T-helper 17 cell (primary cell): ENCODE data around the gene AMELX. TPM values are rescaled to one million over a fixed set of nuclear protein-coding genes. Genes with fewer than 3 reads are reported as not detected.

Source experiments
- ATAC-seq: fragments of 150-1000 bp; cut with Tn5 transposase; 2 replicates; pipeline ENCODE4 v1.10.0; 2021; ENCODE audit warnings: mild to moderate bottlenecking, moderate library complexity
- DNase-seq, 3 donors: peaks; one replicate each; pipeline versions ENCODE4 v3.0.0 to v3.0.0-alpha.2; 2020 to 2021
- H3K9me3 ChIP-seq: one replicate; pipeline ENCODE4 v1.7.0; 2013; ENCODE audit warnings: low read length, mild to moderate bottlenecking; ENCODE audit not compliant: control insufficient read depth, poor library complexity, severe bottlenecking
- H3K27ac Mint-ChIP-seq: one replicate; pipeline ENCODE4 v1.8.0; 2022; ENCODE audit warnings: mild to moderate bottlenecking, moderate library complexity, mixed read lengths
- H3K27me3 Mint-ChIP-seq: one replicate; pipeline ENCODE4 v1.8.0; 2022; ENCODE audit warnings: mixed read lengths
- H3K36me3 Mint-ChIP-seq: one replicate; pipeline ENCODE4 v1.8.0; 2022; ENCODE audit warnings: low read depth, mixed read lengths
- H3K4me1 Mint-ChIP-seq: one replicate; pipeline ENCODE4 v1.8.0; 2022; ENCODE audit warnings: mild to moderate bottlenecking, mixed read lengths
- H3K4me3 Mint-ChIP-seq: one replicate; pipeline ENCODE4 v1.8.0; 2022; ENCODE audit warnings: mild to moderate bottlenecking, moderate library complexity, mixed read lengths
- total RNA-seq, 4 donors: library from RNA in 2 of 4; stranded (reverse) in 2 of 4; gene quantifications; one replicate each; pipeline ENCODE4 v1.2.3 and lab custom pipeline; 2022 to 2026

Gene AMELX
- total RNA-seq, 2 donors from 2014 or later, result not detected

GRCh38 chrX:11272863-11273262, 20.4 kb upstream of the AMELX start:
- Mint-ChIP-seq H3K27ac (no peak overlapping the region), H3K4me1 (no peaks in the 10 kb centered on the region), H3K27me3 (no peaks in the 10 kb centered on the region), H3K4me3 (no peak overlapping the region), H3K36me3 (no peaks in the 10 kb centered on the region)
- no peak for DNase-seq
- H3K9me3 ChIP-seq, result no peaks in the 10 kb centered on the region
- ATAC-seq, result no peak

- Mint-ChIP-seq H3K36me3 (no peaks in the 10 kb centered on the region), H3K27ac (no peak overlapping the region), H3K4me1 (no peaks in the 10 kb centered on the region), H3K27me3 (no peaks in the 10 kb centered on the region), H3K4me3 (no peak overlapping the region)
- H3K9me3 ChIP-seq, result no peaks in the 10 kb centered on the region
- ATAC-seq (no peak), DNase-seq (no peak)
Measured at GRCh38 chrX:11273544-11273943, 19.7 kb upstream of the AMELX start.

GRCh38 chrX:11282043-11282442, 11.2 kb upstream of the AMELX start:
- H3K36me3 Mint-ChIP-seq, result no peaks in the 10 kb centered on the region
- H3K4me3 Mint-ChIP-seq, result no peak overlapping the region
- H3K27me3 Mint-ChIP-seq, result no peaks in the 10 kb centered on the region
- no peaks in the 10 kb centered on the region for H3K9me3 ChIP-seq
- H3K27ac Mint-ChIP-seq, result no peak overlapping the region
- H3K4me1 Mint-ChIP-seq, result no peaks in the 10 kb centered on the region
- ATAC-seq (no peak), DNase-seq (no peak)

GRCh38 chrX:11285651-11286050, 7.6 kb upstream of the AMELX start:
- no peak for DNase-seq
- H3K9me3 ChIP-seq, result no peaks in the 10 kb centered on the region
- Mint-ChIP-seq H3K27me3 (no peaks in the 10 kb centered on the region), H3K36me3 (no peaks in the 10 kb centered on the region), H3K27ac (no peak overlapping the region), H3K4me1 (no peaks in the 10 kb centered on the region), H3K4me3 (no peak overlapping the region)
- ATAC-seq, result no peak

GRCh38 chrX:11287505-11287904, 5.7 kb upstream of the AMELX start:
- Mint-ChIP-seq H3K4me3 (no peak overlapping the region), H3K27me3 (no peaks in the 10 kb centered on the region), H3K27ac (no peak overlapping the region), H3K36me3 (no peaks in the 10 kb centered on the region), H3K4me1 (no peaks in the 10 kb centered on the region)
- DNase-seq, result no peak
- no peak for ATAC-seq
- H3K9me3 ChIP-seq, result no peaks in the 10 kb centered on the region

- ATAC-seq, result no peak
- no peak for DNase-seq
- Mint-ChIP-seq H3K4me1 (no peaks in the 10 kb centered on the region), H3K27ac (no peak overlapping the region), H3K4me3 (no peak overlapping the region), H3K36me3 (no peaks in the 10 kb centered on the region), H3K27me3 (no peaks in the 10 kb centered on the region)
- no peaks in the 10 kb centered on the region for H3K9me3 ChIP-seq
Measured at GRCh38 chrX:11290416-11291102, 2.7 kb upstream of the AMELX start.

GRCh38 chrX:11296051-11296450, 2.8 kb downstream of the AMELX start:
- H3K27me3 Mint-ChIP-seq, result no peaks in the 10 kb centered on the region
- no peaks in the 10 kb centered on the region for H3K4me1 Mint-ChIP-seq
- H3K27ac Mint-ChIP-seq, result no peak overlapping the region
- DNase-seq, result no peak
- no peaks in the 10 kb centered on the region for H3K9me3 ChIP-seq
- ATAC-seq, result no peak
- no peak overlapping the region for H3K4me3 Mint-ChIP-seq
- H3K36me3 Mint-ChIP-seq, result no peaks in the 10 kb centered on the region

- DNase-seq (no peak), ATAC-seq (no peak)
- Mint-ChIP-seq H3K27ac (no peak overlapping the region), H3K27me3 (no peaks in the 10 kb centered on the region), H3K4me1 (no peaks in the 10 kb centered on the region), H3K4me3 (no peak overlapping the region), H3K36me3 (no peaks in the 10 kb centered on the region)
- no peaks in the 10 kb centered on the region for H3K9me3 ChIP-seq
Measured at GRCh38 chrX:11298600-11298999, 5.4 kb downstream of the AMELX start.

- DNase-seq (no peak), ATAC-seq (no peak)
- H3K9me3 ChIP-seq, result no peaks in the 10 kb centered on the region
- H3K27me3 Mint-ChIP-seq, result no peaks in the 10 kb centered on the region
- H3K36me3 Mint-ChIP-seq, result no peaks in the 10 kb centered on the region
- no peak overlapping the region for H3K27ac Mint-ChIP-seq
- no peak overlapping the region for H3K4me3 Mint-ChIP-seq
- H3K4me1 Mint-ChIP-seq, result no peaks in the 10 kb centered on the region
Measured at GRCh38 chrX:11304829-11305228, 11.6 kb downstream of the AMELX start.

GRCh38 chrX:11305641-11306040, 12.4 kb downstream of the AMELX start:
- no peak overlapping the region for H3K4me3 Mint-ChIP-seq
- no peak overlapping the region for H3K27ac Mint-ChIP-seq
- no peaks in the 10 kb centered on the region for H3K36me3 Mint-ChIP-seq
- no peak for ATAC-seq
- no peaks in the 10 kb centered on the region for H3K9me3 ChIP-seq
- no peaks in the 10 kb centered on the region for H3K4me1 Mint-ChIP-seq
- no peak for DNase-seq
- no peaks in the 10 kb centered on the region for H3K27me3 Mint-ChIP-seq

- DNase-seq, result no peak
- no peak for ATAC-seq
- Mint-ChIP-seq H3K4me3 (no peak overlapping the region), H3K27ac (no peak overlapping the region), H3K27me3 (no peaks in the 10 kb centered on the region), H3K4me1 (no peaks in the 10 kb centered on the region), H3K36me3 (no peaks in the 10 kb centered on the region)
- H3K9me3 ChIP-seq, result no peaks in the 10 kb centered on the region
Measured at GRCh38 chrX:11309220-11309619, 16.0 kb downstream of the AMELX start.

- H3K4me1 Mint-ChIP-seq, result no peaks in the 10 kb centered on the region
- no peaks in the 10 kb centered on the region for H3K36me3 Mint-ChIP-seq
- no peaks in the 10 kb centered on the region for H3K27me3 Mint-ChIP-seq
- no peak overlapping the region for H3K27ac Mint-ChIP-seq
- no peak overlapping the region for H3K4me3 Mint-ChIP-seq
- ATAC-seq (no peak), DNase-seq (no peak)
- no peaks in the 10 kb centered on the region for H3K9me3 ChIP-seq
Measured at GRCh38 chrX:11311706-11312105, 18.5 kb downstream of the AMELX start.

- peaks cover 2% of the 10 kb centered on the region for H3K9me3 ChIP-seq
- Mint-ChIP-seq H3K4me1 (no peaks in the 10 kb centered on the region), H3K36me3 (no peaks in the 10 kb centered on the region), H3K4me3 (no peak overlapping the region), H3K27ac (no peak overlapping the region), H3K27me3 (no peaks in the 10 kb centered on the region)
- no peak for DNase-seq
- ATAC-seq, result no peak
Measured at GRCh38 chrX:11319806-11320520, 26.8 kb downstream of the AMELX start.

- H3K36me3 Mint-ChIP-seq, result no peaks in the 10 kb centered on the region
- no peaks in the 10 kb centered on the region for H3K27me3 Mint-ChIP-seq
- ATAC-seq, result no peak
- DNase-seq, result no peak
- H3K4me1 Mint-ChIP-seq, result no peaks in the 10 kb centered on the region
- H3K9me3 ChIP-seq, result peaks cover 2% of the 10 kb centered on the region
- no peak overlapping the region for H3K27ac Mint-ChIP-seq
- H3K4me3 Mint-ChIP-seq, result no peak overlapping the region
Measured at GRCh38 chrX:11321986-11322385, 28.8 kb downstream of the AMELX start.
